ENCODE data around the gene RPS3A.

The RPS3A gene

GRCh38 chr4:151143162-151143561 lies 43.7 kb downstream of the RPS3A start:
- TF ChIP-seq ZFX (IDR thresholded peaks at IDR 0.05) = no peak
- TF ChIP-seq, protein P1, sequence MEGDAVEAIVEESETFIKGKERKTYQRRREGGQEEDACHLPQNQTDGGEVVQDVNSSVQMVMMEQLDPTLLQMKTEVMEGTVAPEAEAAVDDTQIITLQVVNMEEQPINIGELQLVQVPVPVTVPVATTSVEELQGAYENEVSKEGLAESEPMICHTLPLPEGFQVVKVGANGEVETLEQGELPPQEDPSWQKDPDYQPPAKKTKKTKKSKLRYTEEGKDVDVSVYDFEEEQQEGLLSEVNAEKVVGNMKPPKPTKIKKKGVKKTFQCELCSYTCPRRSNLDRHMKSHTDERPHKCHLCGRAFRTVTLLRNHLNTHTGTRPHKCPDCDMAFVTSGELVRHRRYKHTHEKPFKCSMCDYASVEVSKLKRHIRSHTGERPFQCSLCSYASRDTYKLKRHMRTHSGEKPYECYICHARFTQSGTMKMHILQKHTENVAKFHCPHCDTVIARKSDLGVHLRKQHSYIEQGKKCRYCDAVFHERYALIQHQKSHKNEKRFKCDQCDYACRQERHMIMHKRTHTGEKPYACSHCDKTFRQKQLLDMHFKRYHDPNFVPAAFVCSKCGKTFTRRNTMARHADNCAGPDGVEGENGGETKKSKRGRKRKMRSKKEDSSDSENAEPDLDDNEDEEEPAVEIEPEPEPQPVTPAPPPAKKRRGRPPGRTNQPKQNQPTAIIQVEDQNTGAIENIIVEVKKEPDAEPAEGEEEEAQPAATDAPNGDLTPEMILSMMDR (conservative IDR thresholded peaks at IDR 0.05) = no peak
- no peak overlapping the region for H3K27ac ChIP-seq

DNA sequence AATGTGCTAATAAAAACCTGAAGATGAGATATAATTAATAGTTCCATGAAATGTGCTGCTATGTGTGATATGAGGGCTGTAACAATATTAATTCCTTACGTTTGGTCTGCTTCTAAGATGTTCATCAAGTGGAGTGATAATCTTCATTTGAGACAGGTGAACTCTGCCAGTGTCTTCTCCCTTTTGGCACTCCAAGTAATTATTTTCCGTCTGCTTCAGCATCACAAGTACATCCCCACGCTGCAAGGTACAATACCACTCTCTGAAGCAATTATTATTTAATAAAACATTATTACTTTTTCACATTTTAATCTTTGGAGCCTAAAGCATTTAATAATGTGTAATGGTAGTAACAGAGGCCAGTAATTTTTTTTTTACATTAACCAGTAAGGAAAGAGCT lies 44.4 kb downstream of the RPS3A start:
- no peak overlapping the region for H3K27ac ChIP-seq
- TF ChIP-seq, protein P1 (conservative IDR thresholded peaks at IDR 0.05) = no peak
- no peak for TF ChIP-seq ZFX (IDR thresholded peaks at IDR 0.05)

GRCh38 chr4:151144329-151145072 lies 45.1 kb downstream of the RPS3A start:
- no peak overlapping the region for H3K27ac ChIP-seq
- TF ChIP-seq, protein P1 (conservative IDR thresholded peaks at IDR 0.05) = no peak
- no peak for TF ChIP-seq ZFX (IDR thresholded peaks at IDR 0.05)

- no peak for TF ChIP-seq ZFX (IDR thresholded peaks at IDR 0.05)
- TF ChIP-seq, protein P1 (conservative IDR thresholded peaks at IDR 0.05) = no peak
- no peak overlapping the region for H3K27ac ChIP-seq
Measured at GRCh38 chr4:151147000-151147399, 47.6 kb downstream of the RPS3A start.

- H3K27ac ChIP-seq = no peak overlapping the region
- TF ChIP-seq, protein P1 (conservative IDR thresholded peaks at IDR 0.05) = no peak
- no peak for TF ChIP-seq ZFX (IDR thresholded peaks at IDR 0.05)
Measured at GRCh38 chr4:151148261-151148660, 48.8 kb downstream of the RPS3A start.

GRCh38 chr4:151150821-151151580 lies 51.6 kb downstream of the RPS3A start:
- no peak overlapping the region for H3K27ac ChIP-seq
- TF ChIP-seq, protein P1 (conservative IDR thresholded peaks at IDR 0.05) = no peak
- TF ChIP-seq ZFX (IDR thresholded peaks at IDR 0.05) = no peak

DNA sequence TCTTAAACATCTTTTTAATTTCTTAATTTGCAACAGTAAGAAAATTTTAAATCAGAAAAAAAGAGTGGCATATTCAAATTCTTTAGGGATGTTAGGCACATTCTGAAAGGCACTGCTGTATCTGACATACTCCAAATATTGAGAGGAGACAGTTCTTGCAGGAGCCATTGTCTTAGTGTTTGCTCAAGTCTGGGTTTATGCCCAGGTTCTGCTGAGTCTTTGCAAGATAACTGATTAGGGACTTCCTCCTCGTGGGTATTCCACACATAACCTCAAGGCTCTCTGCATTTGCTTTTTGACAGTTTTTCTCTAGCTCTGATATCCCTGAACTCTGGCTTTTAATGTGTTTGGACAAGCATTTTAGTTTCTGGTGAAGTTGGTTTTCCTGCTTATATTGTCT lies 52.6 kb downstream of the RPS3A start:
- H3K27ac ChIP-seq = peak overlapping the region; percentile 46
- TF ChIP-seq, protein P1 (conservative IDR thresholded peaks at IDR 0.05) = no peak
- no peak for TF ChIP-seq ZFX (IDR thresholded peaks at IDR 0.05)

Measured in C4-2B (cell line).